Caco-2 (cell line): ENCODE measurements around the gene NPTXR. TPM values are rescaled to one million over a fixed set of nuclear protein-coding genes. Genes with fewer than 3 reads are reported as not detected.

Source experiments
- BruUV-seq: library from RNA; stranded (reverse); fragments of 400-500 nt; replicated peaks from 2 replicates; lab custom pipeline; 2021; lab: Mats Ljungman, UMichigan
- CTCF ChIA-PET: fragments of 300-600 bp; sonication (Branson Sonifier 250); formaldehyde crosslinking; loops from one replicate; lab custom pipeline; 2022; ENCODE audit warnings: antibody characterized with exemption; lab: Charles Lee
- POLR2A ChIA-PET: fragments of 300-600 bp; sonication (Branson Sonifier 250); formaldehyde crosslinking; loops from one replicate; lab custom pipeline; 2022; ENCODE audit warnings: antibody characterized with exemption; lab: Charles Lee
- DNase-seq, 2 experiments: peaks; one replicate each; pipeline versions ENCODE4 v3.0.0 to v3.0.0-alpha.2; 2020 to 2022
- H3K27me3 ChIP-seq: replicated peaks from 2 replicates; pipeline ENCODE4 v1.6.0; 2011; ENCODE audit warnings: low read length; ENCODE audit not compliant: control insufficient read depth, insufficient read depth
- H3K36me3 ChIP-seq: 2 replicates; pipeline ENCODE4 v1.5.1; 2011; ENCODE audit warnings: low read length; ENCODE audit not compliant: control insufficient read depth, insufficient read depth
- H3K4me1 ChIP-seq: fragments of 250-450 bp; sonication (Bioruptor Pico); 2 replicates; pipeline ENCODE4 v1.5.1; 2020; ENCODE audit warnings: mild to moderate bottlenecking
- H3K4me3 ChIP-seq: 2 replicates; pipeline ENCODE4 v1.5.1; 2011; ENCODE audit warnings: low read depth, mild to moderate bottlenecking, control low read depth, low read length
- H3K9me3 ChIP-seq: fragments of 250-450 bp; sonication (Bioruptor Pico); 2 replicates; pipeline ENCODE4 v1.5.1; 2020; ENCODE audit warnings: mild to moderate bottlenecking, moderate library complexity
- H3K27ac Mint-ChIP-seq: one replicate; pipeline ENCODE4 v1.8.0; 2022; ENCODE audit warnings: mixed read lengths; ENCODE audit not compliant: unreplicated experiment
- H3K27me3 Mint-ChIP-seq: one replicate; pipeline ENCODE4 v1.8.0; 2022; ENCODE audit warnings: mixed read lengths; ENCODE audit not compliant: insufficient read depth, unreplicated experiment
- H3K36me3 Mint-ChIP-seq: one replicate; pipeline ENCODE4 v1.8.0; 2022; ENCODE audit warnings: mild to moderate bottlenecking, mixed read lengths; ENCODE audit not compliant: insufficient read depth, unreplicated experiment
- H3K4me1 Mint-ChIP-seq: one replicate; pipeline ENCODE4 v1.8.0; 2022; ENCODE audit warnings: low read depth, mixed read lengths; ENCODE audit not compliant: unreplicated experiment
- H3K4me3 Mint-ChIP-seq: one replicate; pipeline ENCODE4 v1.8.0; 2022; ENCODE audit warnings: mild to moderate bottlenecking, moderate library complexity, mixed read lengths; ENCODE audit not compliant: unreplicated experiment
- H3K9me3 Mint-ChIP-seq: one replicate; pipeline ENCODE4 v1.8.0; 2022; ENCODE audit warnings: mixed read lengths; ENCODE audit not compliant: unreplicated experiment
- CTCF ChIP-seq, 2 experiments: fragments of 200-600 bp in 1 of 2; IDR thresholded peaks; 1 replicate in 1 of 2; 2 replicates in 1 of 2; pipeline versions ENCODE4 v1.5.1 to v1.8.0; 2011 to 2022; ENCODE audit warnings: antibody characterized with exemption in 1 of 2, control low read depth in 1 of 2, inconsistent platforms in 1 of 2, low read depth in 1 of 2, low read length in 1 of 2, mild to moderate bottlenecking in 1 of 2, moderate library complexity in 1 of 2; ENCODE audit not compliant: insufficient read depth in 1 of 2, severe bottlenecking in 1 of 2, unreplicated experiment in 1 of 2
- intact Hi-C: fragments of 100-400 bp; cut with micrococcal nuclease; formaldehyde crosslinking; loops from one replicate; pipeline ENCODE4 v1.10.0; 2022; ENCODE audit not compliant: unreplicated experiment
- total RNA-seq: library from RNA; stranded (reverse); gene quantifications from 2 replicates; pipeline ENCODE4 v1.2.3, GENCODE V29; 2022

The NPTXR gene
- total RNA-seq, 1 experiment from 2014 or later: 16.4 TPM

- DNase-seq: no peak
- Mint-ChIP-seq H3K4me3 (no peak overlapping the region), H3K9me3 (no peaks in the 10 kb centered on the region), H3K27me3 (no peaks in the 10 kb centered on the region), H3K27ac (no peak overlapping the region), H3K36me3 (no peaks in the 10 kb centered on the region), H3K4me1 (peaks cover 15% of the 10 kb centered on the region)
- Histone ChIP-seq H3K9me3 (no peaks in the 10 kb centered on the region), H3K36me3 (no peaks in the 10 kb centered on the region), H3K27me3 (no peaks in the 10 kb centered on the region), H3K4me1 (no peaks in the 10 kb centered on the region), H3K4me3 (no peak overlapping the region)
- ChIA-PET CTCF (no interaction called here), POLR2A (no interaction called here)
- intact Hi-C loops: no loop called here
- no TSS peak for BruUV-seq
- no peak for TF ChIP-seq CTCF (IDR thresholded peaks at IDR 0.05; ENCODE audit: insufficient read depth in 1 of 2, low read depth in 1 of 2, low read length in 1 of 2, severe bottlenecking in 1 of 2, unreplicated experiment in 1 of 2)
Observed at GRCh38 chr22:38881464-38881871, 37.6 kb upstream of the NPTXR start.

GRCh38 chr22:38879961-38880360, 36.1 kb upstream of the NPTXR start:
- no peak for TF ChIP-seq CTCF (IDR thresholded peaks at IDR 0.05; ENCODE audit: insufficient read depth in 1 of 2, low read depth in 1 of 2, low read length in 1 of 2, severe bottlenecking in 1 of 2, unreplicated experiment in 1 of 2)
- Histone ChIP-seq H3K27me3 (no peaks in the 10 kb centered on the region), H3K4me1 (no peaks in the 10 kb centered on the region), H3K4me3 (no peak overlapping the region), H3K9me3 (no peaks in the 10 kb centered on the region), H3K36me3 (no peaks in the 10 kb centered on the region)
- DNase-seq: no peak
- Mint-ChIP-seq H3K4me3 (no peak overlapping the region), H3K27ac (no peak overlapping the region), H3K36me3 (no peaks in the 10 kb centered on the region), H3K27me3 (no peaks in the 10 kb centered on the region), H3K9me3 (no peaks in the 10 kb centered on the region), H3K4me1 (peaks cover 15% of the 10 kb centered on the region)
- ChIA-PET CTCF (no interaction called here), POLR2A (no interaction called here)
- BruUV-seq: no TSS peak
- intact Hi-C loops: no loop called here

- Mint-ChIP-seq H3K4me3 (no peak overlapping the region), H3K27me3 (no peaks in the 10 kb centered on the region), H3K9me3 (no peaks in the 10 kb centered on the region), H3K27ac (no peak overlapping the region), H3K4me1 (peaks cover 17% of the 10 kb centered on the region), H3K36me3 (no peaks in the 10 kb centered on the region)
- intact Hi-C loops: no loop called here
- no TSS peak for BruUV-seq
- Histone ChIP-seq H3K36me3 (no peaks in the 10 kb centered on the region), H3K27me3 (no peaks in the 10 kb centered on the region), H3K9me3 (no peaks in the 10 kb centered on the region), H3K4me1 (no peaks in the 10 kb centered on the region), H3K4me3 (no peak overlapping the region)
- no peak for TF ChIP-seq CTCF (IDR thresholded peaks at IDR 0.05; ENCODE audit: insufficient read depth in 1 of 2, low read depth in 1 of 2, low read length in 1 of 2, severe bottlenecking in 1 of 2, unreplicated experiment in 1 of 2)
- DNase-seq: no peak
- ChIA-PET POLR2A (interaction anchor here (0.5 kb wide), 1 partner anchor 40 kb away, joined by 3 read pairs; no protein-coding TSS in a partner anchor), CTCF (no interaction called here)
Observed at GRCh38 chr22:38879108-38879729, 35.4 kb upstream of the NPTXR start.
